Measurements from ENCODE around the gene SIT1.

DNA sequence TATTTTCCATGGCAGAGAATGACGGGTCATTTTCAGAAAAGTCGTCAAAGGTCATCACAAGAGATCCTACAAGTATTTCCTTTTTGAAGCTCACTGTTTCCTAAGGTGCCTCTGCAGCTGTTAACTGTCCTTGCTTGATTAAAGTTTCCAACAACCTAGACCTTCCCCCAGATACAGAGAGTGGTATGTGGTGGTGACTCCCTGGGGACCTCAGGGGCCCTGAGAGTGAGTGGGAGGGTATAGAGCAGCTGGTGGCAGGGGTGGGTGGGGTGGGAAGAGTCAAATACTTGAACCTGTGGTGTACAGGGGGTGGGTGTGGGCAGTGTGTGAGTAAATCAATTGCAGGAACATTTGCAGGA, 31.0 kb downstream of the SIT1 start:
- TF ChIP-seq, protein P1, sequence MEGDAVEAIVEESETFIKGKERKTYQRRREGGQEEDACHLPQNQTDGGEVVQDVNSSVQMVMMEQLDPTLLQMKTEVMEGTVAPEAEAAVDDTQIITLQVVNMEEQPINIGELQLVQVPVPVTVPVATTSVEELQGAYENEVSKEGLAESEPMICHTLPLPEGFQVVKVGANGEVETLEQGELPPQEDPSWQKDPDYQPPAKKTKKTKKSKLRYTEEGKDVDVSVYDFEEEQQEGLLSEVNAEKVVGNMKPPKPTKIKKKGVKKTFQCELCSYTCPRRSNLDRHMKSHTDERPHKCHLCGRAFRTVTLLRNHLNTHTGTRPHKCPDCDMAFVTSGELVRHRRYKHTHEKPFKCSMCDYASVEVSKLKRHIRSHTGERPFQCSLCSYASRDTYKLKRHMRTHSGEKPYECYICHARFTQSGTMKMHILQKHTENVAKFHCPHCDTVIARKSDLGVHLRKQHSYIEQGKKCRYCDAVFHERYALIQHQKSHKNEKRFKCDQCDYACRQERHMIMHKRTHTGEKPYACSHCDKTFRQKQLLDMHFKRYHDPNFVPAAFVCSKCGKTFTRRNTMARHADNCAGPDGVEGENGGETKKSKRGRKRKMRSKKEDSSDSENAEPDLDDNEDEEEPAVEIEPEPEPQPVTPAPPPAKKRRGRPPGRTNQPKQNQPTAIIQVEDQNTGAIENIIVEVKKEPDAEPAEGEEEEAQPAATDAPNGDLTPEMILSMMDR (IDR thresholded peaks at IDR 0.05; ENCODE audit: extremely low read depth in 1 of 2, insufficient read depth in 1 of 2, low read depth in 1 of 2, low read length in 2 of 2), result no peak
- TF ChIP-seq POLR2A (IDR thresholded peaks at IDR 0.05; ENCODE audit: low read depth, low read length), result no peak
- no peak for TF ChIP-seq MYC (IDR thresholded peaks at IDR 0.05; ENCODE audit: low read depth, low read length)
- no peak for TF ChIP-seq EZH2 (IDR thresholded peaks at IDR 0.05; ENCODE audit: borderline replicate concordance, low read depth, low read length, severe bottlenecking)
- TF ChIP-seq JUN (IDR thresholded peaks at IDR 0.05; ENCODE audit: borderline replicate concordance, insufficient read depth, insufficient read length, low read depth), result no peak
- no peak for TF ChIP-seq POLR2AphosphoS5 (IDR thresholded peaks at IDR 0.05; ENCODE audit: insufficient read depth, low read depth, low read length)
- TF ChIP-seq, protein P2, sequence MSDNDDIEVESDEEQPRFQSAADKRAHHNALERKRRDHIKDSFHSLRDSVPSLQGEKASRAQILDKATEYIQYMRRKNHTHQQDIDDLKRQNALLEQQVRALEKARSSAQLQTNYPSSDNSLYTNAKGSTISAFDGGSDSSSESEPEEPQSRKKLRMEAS (IDR thresholded peaks at IDR 0.05; ENCODE audit: insufficient read depth, insufficient read length), result no peak
- no peak for TF ChIP-seq FOS (IDR thresholded peaks at IDR 0.05; ENCODE audit: borderline replicate concordance, insufficient read depth, low read length)
- TF ChIP-seq GATA2 (IDR thresholded peaks at IDR 0.05; ENCODE audit: insufficient read depth, insufficient read length, low read depth, low read length), result no peak

Data from endothelial cell of umbilical vein (primary cell).